SK-N-SH (cell line): Measurements from ENCODE around the gene CCS.

Experiments
- CTCF ChIP-seq: fragments of 200-600 bp; sonication (generic); IDR thresholded peaks from 2 replicates; pipeline ENCODE4 v1.6.1; 2017; ENCODE audit warnings: antibody characterized with exemption, mild to moderate bottlenecking, moderate library complexity
- EP300 ChIP-seq, 2 experiments: IDR thresholded peaks; 2 replicates each; pipeline versions ENCODE4 v1.4.0 to v1.6.1; 2012; ENCODE audit warnings: borderline replicate concordance in 1 of 2, low read depth in 1 of 2, low read length in 1 of 2
- EZH2phosphoT487 ChIP-seq: fragments of 200-600 bp; sonication (generic); IDR thresholded peaks from 2 replicates; pipeline ENCODE4 v1.6.1; 2017; ENCODE audit warnings: low read depth, mixed run types, mild to moderate bottlenecking, antibody characterized with exemption, moderate library complexity, borderline replicate concordance
- GABPA ChIP-seq: IDR thresholded peaks from 2 replicates; pipeline ENCODE4 v1.4.0; 2012; ENCODE audit warnings: low read depth, mild to moderate bottlenecking
- PBX3 ChIP-seq: IDR thresholded peaks from 2 replicates; pipeline ENCODE4; 2012
- POLR2AphosphoS5 ChIP-seq: IDR thresholded peaks from 2 replicates; pipeline ENCODE4 v1.6.1; 2012; ENCODE audit warnings: low read depth, low read length
- SIN3A ChIP-seq: IDR thresholded peaks from 2 replicates; pipeline ENCODE4 v1.6.1; 2012; ENCODE audit warnings: low read depth, mild to moderate bottlenecking, low read length, moderate library complexity, borderline replicate concordance
- SMC3 ChIP-seq: IDR thresholded peaks from 2 replicates; pipeline ENCODE4 v1.6.1; 2012; ENCODE audit warnings: low read depth, low read length, improper control_type of control experiment
- TEAD4 ChIP-seq: IDR thresholded peaks from 2 replicates; pipeline ENCODE4 v1.4.0; 2012; ENCODE audit warnings: mild to moderate bottlenecking, borderline replicate concordance; ENCODE audit not compliant: insufficient read depth
- USF1 ChIP-seq: IDR thresholded peaks from 2 replicates; pipeline ENCODE4 v1.4.0; 2012; ENCODE audit warnings: low read depth, borderline replicate concordance
- USF2 ChIP-seq: fragments of 150-350 bp; IDR thresholded peaks from 2 replicates; pipeline ENCODE4 v1.6.1; 2017; ENCODE audit warnings: antibody characterized with exemption, low read length, low read depth, borderline replicate concordance
- ZBTB33 ChIP-seq: IDR thresholded peaks from 2 replicates; pipeline ENCODE4 v1.4.0; 2012; ENCODE audit warnings: low read depth, borderline replicate concordance

- TF ChIP-seq EP300 (IDR thresholded peaks at IDR 0.05; ENCODE audit: borderline replicate concordance in 1 of 2, low read depth in 1 of 2, low read length in 1 of 2) (no peak), CTCF (no peak), POLR2AphosphoS5 (no peak), PBX3 (no peak), ZBTB33 (no peak), SIN3A (no peak), SMC3 (no peak), TEAD4 (no peak), GABPA (no peak), EZH2phosphoT487 (no peak), USF1 (no peak), USF2 (no peak)
Observed at GRCh38 chr11:66546966-66547661, 45.9 kb upstream of the CCS start.
